SU-DHL-6 (cell line): ENCODE data around the gene FBF1.
A peak's percentile ranks its signal among the peaks of the same experiment; 100 is the strongest.

Experiments
- H2AFZ ChIP-seq: fragments of 200-600 bp; sonication (generic); 2 replicates; pipeline ENCODE4 v1.6.1; 2014; ENCODE audit warnings: low read depth, mild to moderate bottlenecking, moderate library complexity, mixed read lengths, antibody characterized with exemption, low read length; ENCODE audit not compliant: severe bottlenecking
- H3F3A ChIP-seq: fragments of 200-600 bp; shearing (Covaris generic); 2 replicates; pipeline ENCODE4 v1.6.0; 2016; ENCODE audit warnings: antibody characterized with exemption, mild to moderate bottlenecking; ENCODE audit not compliant: insufficient read depth
- H3K27ac ChIP-seq: fragments of 200-600 bp; sonication (generic); 2 replicates; pipeline ENCODE4 v1.5.1; 2016; ENCODE audit warnings: low read depth, mild to moderate bottlenecking, low read length, moderate library complexity, mixed read lengths
- H3K27me3 ChIP-seq: fragments of 200-600 bp; sonication (generic), shearing (Covaris generic); 2 replicates; pipeline ENCODE4 v1.6.0; 2014; ENCODE audit warnings: mild to moderate bottlenecking, low read length
- H3K36me3 ChIP-seq: fragments of 200-600 bp; sonication (generic); 2 replicates; pipeline ENCODE4 v1.6.1; 2014; ENCODE audit warnings: mild to moderate bottlenecking, low read length, mixed read lengths
- H3K4me2 ChIP-seq: fragments of 300-600, 200-600 bp; shearing (Covaris generic), sonication (generic); 2 replicates; pipeline ENCODE4 v1.6.0; 2014; ENCODE audit warnings: low read length, low read depth, mild to moderate bottlenecking; ENCODE audit not compliant: poor library complexity, severe bottlenecking
- H3K4me3 ChIP-seq: fragments of 200-600 bp; sonication (generic); 2 replicates; pipeline ENCODE4 v1.5.1; 2014; ENCODE audit warnings: antibody characterized with exemption, low read length, mild to moderate bottlenecking, mixed read lengths; ENCODE audit not compliant: insufficient read depth, poor library complexity, severe bottlenecking
- H3K79me2 ChIP-seq: fragments of 200-600 bp; sonication (generic); 2 replicates; pipeline ENCODE4 v1.6.1; 2014; ENCODE audit warnings: mild to moderate bottlenecking, low read length, moderate library complexity; ENCODE audit not compliant: insufficient read depth
- H3K9ac ChIP-seq: fragments of 200-600 bp; sonication (generic); 2 replicates; pipeline ENCODE4 v1.7.0; 2014; ENCODE audit warnings: mild to moderate bottlenecking, low read length
- H3K9me2 ChIP-seq: fragments of 200-600 bp; sonication (generic); replicated peaks from 2 replicates; pipeline ENCODE4 v1.6.1; 2014; ENCODE audit warnings: low read length; ENCODE audit not compliant: insufficient read depth
- H3K9me3 ChIP-seq: fragments of 200-600 bp; sonication (generic); 2 replicates; pipeline ENCODE4 v1.6.1; 2014; ENCODE audit warnings: low read length, mixed read lengths; ENCODE audit not compliant: insufficient read depth
- H4K20me1 ChIP-seq: fragments of 200-600 bp; sonication (generic); 2 replicates; pipeline ENCODE4 v1.6.1; 2014; ENCODE audit warnings: low read depth, mild to moderate bottlenecking, antibody characterized with exemption, low read length, moderate library complexity, mixed read lengths
- CTCF ChIP-seq: fragments of 200-600 bp; sonication (generic); IDR thresholded peaks from one replicate; pipeline ENCODE4 v1.5.1; 2017; ENCODE audit warnings: antibody characterized with exemption, mild to moderate bottlenecking, low read length, moderate library complexity; ENCODE audit not compliant: insufficient read depth, poor library complexity, severe bottlenecking
- EZH2phosphoT487 ChIP-seq: fragments of 200-600 bp; sonication (generic), shearing (Covaris generic); conservative IDR thresholded peaks from 2 replicates; pipeline ENCODE4 v1.6.1; 2018; ENCODE audit warnings: mild to moderate bottlenecking, antibody characterized with exemption, low read length, moderate library complexity, mixed read lengths

FBF1 gene

DNA sequence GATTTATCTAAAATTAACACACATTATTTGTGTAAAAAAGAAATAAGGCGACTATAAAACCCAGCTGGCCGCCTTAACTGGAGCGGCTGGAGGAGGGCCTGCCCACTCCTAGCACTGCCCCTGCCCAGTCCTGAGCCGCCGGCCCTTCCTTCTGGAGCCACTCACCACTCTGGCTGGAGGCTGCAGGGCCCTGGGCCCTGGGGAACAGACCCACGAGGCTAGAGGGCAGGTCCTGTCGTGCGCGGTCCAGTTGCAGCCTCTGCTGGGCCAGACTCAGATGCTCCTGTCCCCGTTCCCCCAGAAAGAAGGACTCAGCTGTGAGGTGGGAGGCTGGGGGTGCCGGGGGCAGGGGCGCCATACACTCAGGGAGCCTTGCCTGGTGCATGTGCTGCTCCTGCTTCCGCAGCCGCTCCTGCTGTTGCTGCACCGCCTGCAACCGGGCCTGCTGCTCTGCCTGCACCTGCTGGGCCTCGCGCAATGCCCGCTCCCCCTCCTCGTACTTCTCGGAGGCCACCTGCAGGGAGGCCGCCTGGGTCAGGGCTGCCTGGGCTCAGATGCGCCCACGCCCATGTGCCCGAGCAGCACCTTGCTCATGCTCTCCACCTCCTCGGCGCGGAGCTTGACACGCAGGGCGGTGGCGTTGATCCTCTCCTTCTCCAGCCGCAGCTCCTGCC lies 27.2 kb downstream of the FBF1 start:
- Histone ChIP-seq H3K27me3 (no peaks in the 10 kb centered on the region), H4K20me1 (no peaks in the 10 kb centered on the region), H3K27ac (no peak overlapping the region), H2AFZ (no peak overlapping the region), H3K4me2 (no peak overlapping the region), H3K9me3 (no peaks in the 10 kb centered on the region), H3K79me2 (no peaks in the 10 kb centered on the region), H3K9ac (no peak overlapping the region), H3K4me3 (no peak overlapping the region), H3K9me2 (no peaks in the 10 kb centered on the region), H3F3A (peaks cover 10% of the 10 kb centered on the region), H3K36me3 (no peaks in the 10 kb centered on the region)
- no peak for TF ChIP-seq CTCF
- no peak for TF ChIP-seq EZH2phosphoT487

- no peaks in the 10 kb centered on the region for H3K9me3 ChIP-seq
- TF ChIP-seq EZH2phosphoT487 = no peak
- no peak for TF ChIP-seq CTCF
- H3K27me3 ChIP-seq = no peaks in the 10 kb centered on the region
- H3K9me2 ChIP-seq = no peaks in the 10 kb centered on the region
- H3K9ac ChIP-seq = no peak overlapping the region
- no peak overlapping the region for H2AFZ ChIP-seq
- H3F3A ChIP-seq = peaks cover 10% of the 10 kb centered on the region
- no peaks in the 10 kb centered on the region for H4K20me1 ChIP-seq
- H3K79me2 ChIP-seq = no peaks in the 10 kb centered on the region
- H3K27ac ChIP-seq = no peak overlapping the region
- no peak overlapping the region for H3K4me3 ChIP-seq
- no peaks in the 10 kb centered on the region for H3K36me3 ChIP-seq
- no peak overlapping the region for H3K4me2 ChIP-seq
These were observed 30.1 kb downstream of the FBF1 start for GRCh38 chr17:75910699-75911098.

DNA sequence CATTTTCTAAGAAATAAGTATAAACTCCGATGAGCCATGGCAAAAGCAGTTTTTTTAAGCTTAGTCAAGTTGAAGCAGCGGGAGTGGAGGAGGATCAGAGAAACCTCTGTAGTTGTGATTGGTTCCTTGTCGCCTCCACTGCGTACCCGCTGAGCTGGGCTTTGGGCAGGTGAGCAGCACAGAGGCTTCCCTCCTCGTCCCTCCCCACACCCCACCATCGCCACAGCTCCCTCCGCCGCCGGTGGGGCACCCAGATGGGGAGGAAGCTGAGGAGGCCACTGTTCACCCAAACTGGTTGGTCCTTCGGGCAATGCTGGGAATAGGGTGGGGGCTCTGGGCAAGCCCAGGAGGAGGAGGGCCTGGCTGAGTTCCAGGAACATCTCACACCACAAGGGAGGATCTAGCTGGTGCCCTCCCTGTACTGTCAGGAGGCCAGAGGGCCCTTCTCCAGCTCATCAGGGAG lies 31.0 kb downstream of the FBF1 start:
- Histone ChIP-seq H3K9me3 (no peaks in the 10 kb centered on the region), H2AFZ (no peak overlapping the region), H3K27me3 (no peaks in the 10 kb centered on the region), H3K9me2 (no peaks in the 10 kb centered on the region), H3K4me3 (no peak overlapping the region), H3F3A (peaks cover 10% of the 10 kb centered on the region), H3K79me2 (no peaks in the 10 kb centered on the region), H4K20me1 (no peaks in the 10 kb centered on the region), H3K4me2 (peak overlapping the region; percentile 35), H3K36me3 (no peaks in the 10 kb centered on the region), H3K9ac (no peak overlapping the region), H3K27ac (peak overlapping the region; percentile 64)
- no peak for TF ChIP-seq EZH2phosphoT487
- no peak for TF ChIP-seq CTCF
